IMR-90 (cell line): ENCODE measurements around the gene FNDC10. TPM values are rescaled to one million over a fixed set of nuclear protein-coding genes. Genes with fewer than 3 reads are reported as not detected.

Experiments used
- ATAC-seq: fragments of 200-7000 bp; cut with Tn5 transposase; 2 replicates; pipeline ENCODE4 v1.9.1; 2020; ENCODE audit warnings: low read depth, mild to moderate bottlenecking, moderate library complexity
- BruUV-seq: library from RNA; stranded (reverse); fragments of 400-500 nt; replicated peaks from 2 replicates; lab custom pipeline; 2021; lab: Mats Ljungman, UMichigan
- CTCF ChIA-PET: fragments of 300-600 bp; formaldehyde crosslinking; extraction: SDS; loops from one replicate; lab custom pipeline; 2021; ENCODE audit warnings: antibody characterized with exemption; lab: Yijun Ruan, JAX
- POLR2A ChIA-PET: fragments of 300-600 bp; sonication (Branson Sonifier 250); formaldehyde crosslinking; loops from one replicate; lab custom pipeline; 2022; ENCODE audit warnings: antibody characterized with exemption; ENCODE audit not compliant: unreplicated experiment; lab: Charles Lee
- DNase-seq: peaks from one replicate; pipeline ENCODE4 v3.0.0; 2013
- H2AFZ ChIP-seq: replicated peaks from 2 replicates; pipeline ENCODE3; 2013; ENCODE audit warnings: low read length, mild to moderate bottlenecking; ENCODE audit not compliant: poor library complexity
- H2AK5ac ChIP-seq: 2 replicates; pipeline ENCODE4 v1.6.1; 2013; ENCODE audit warnings: low read depth, low read length, inconsistent platforms
- H2AK9ac ChIP-seq: replicated peaks from 2 replicates; pipeline ENCODE3; 2013; ENCODE audit warnings: mild to moderate bottlenecking, low read depth, low read length, moderate library complexity; ENCODE audit not compliant: poor library complexity
- H2BK120ac ChIP-seq: 2 replicates; pipeline ENCODE4 v1.6.1; 2013; ENCODE audit warnings: low read depth, low read length, inconsistent platforms
- H2BK15ac ChIP-seq: 3 replicates; pipeline ENCODE4 v1.6.1; 2013; ENCODE audit warnings: low read depth, low read length, inconsistent platforms
- H2BK20ac ChIP-seq: 2 replicates; pipeline ENCODE4 v1.6.1; 2013; ENCODE audit warnings: low read depth, mild to moderate bottlenecking, inconsistent platforms, low read length, moderate library complexity
- H2BK5ac ChIP-seq: 2 replicates; pipeline ENCODE4 v1.6.1; 2013; ENCODE audit warnings: mild to moderate bottlenecking, low read depth, low read length, inconsistent platforms; ENCODE audit not compliant: poor library complexity, severe bottlenecking
- H3K14ac ChIP-seq: replicated peaks from 2 replicates; pipeline ENCODE4 v1.6.1; 2013; ENCODE audit warnings: low read depth, low read length, inconsistent platforms
- H3K18ac ChIP-seq: 2 replicates; pipeline ENCODE4 v1.6.1; 2013; ENCODE audit warnings: low read depth, low read length, control low read depth
- H3K23ac ChIP-seq: 2 replicates; pipeline ENCODE4 v1.6.1; 2013; ENCODE audit warnings: low read depth, low read length, inconsistent platforms
- H3K27ac ChIP-seq: 2 replicates; pipeline ENCODE4 v1.5.1; 2013; ENCODE audit warnings: mild to moderate bottlenecking, control low read depth, low read length; ENCODE audit not compliant: insufficient read depth
- H3K27me3 ChIP-seq: 2 replicates; pipeline ENCODE4 v1.6.1; 2013; ENCODE audit warnings: low read length; ENCODE audit not compliant: control insufficient read depth, insufficient read depth
- H3K36me3 ChIP-seq: 2 replicates; pipeline ENCODE4 v1.6.1; 2013; ENCODE audit warnings: low read length, mixed read lengths; ENCODE audit not compliant: control insufficient read depth, insufficient read depth
- H3K4ac ChIP-seq: 2 replicates; pipeline ENCODE4 v1.6.1; 2013; ENCODE audit warnings: low read depth, low read length, inconsistent platforms
- H3K4me1 ChIP-seq: 2 replicates; pipeline ENCODE4 v1.6.1; 2013; ENCODE audit warnings: low read length, mixed read lengths; ENCODE audit not compliant: control insufficient read depth, insufficient read depth
- H3K4me2 ChIP-seq: 2 replicates; pipeline ENCODE4 v1.6.1; 2013; ENCODE audit warnings: low read depth, mild to moderate bottlenecking, control low read depth, low read length, moderate library complexity
- H3K4me3 ChIP-seq: 2 replicates; pipeline ENCODE4 v1.5.1; 2013; ENCODE audit warnings: low read depth, mild to moderate bottlenecking, control low read depth, low read length, moderate library complexity; ENCODE audit not compliant: insufficient read depth
- H3K56ac ChIP-seq: 2 replicates; pipeline ENCODE4 v1.6.1; 2013; ENCODE audit warnings: low read length, inconsistent platforms; ENCODE audit not compliant: insufficient read depth; ENCODE audit errors: extremely low read depth
- H3K79me1 ChIP-seq, 2 experiments: 2 replicates each; pipeline ENCODE4 v1.6.1; 2013; ENCODE audit warnings: low read length in 2 of 2, inconsistent platforms in 1 of 2, low read depth in 1 of 2
- H3K9ac ChIP-seq: 2 replicates; pipeline ENCODE4 v1.6.1; 2013; ENCODE audit warnings: low read depth, low read length, control low read depth
- H3K9me1 ChIP-seq: 2 replicates; pipeline ENCODE4 v1.6.1; 2013; ENCODE audit warnings: low read length, inconsistent platforms; ENCODE audit not compliant: insufficient read depth
- H3K9me3 ChIP-seq: 2 replicates; pipeline ENCODE4 v1.6.1; 2013; ENCODE audit warnings: low read length; ENCODE audit not compliant: control insufficient read depth, insufficient read depth
- H4K20me1 ChIP-seq: 2 replicates; pipeline ENCODE4 v1.6.1; 2013; ENCODE audit warnings: low read length, inconsistent platforms; ENCODE audit not compliant: insufficient read depth
- H4K5ac ChIP-seq: 2 replicates; pipeline ENCODE4 v1.6.1; 2013; ENCODE audit warnings: mild to moderate bottlenecking, low read depth, low read length, control low read depth
- H4K8ac ChIP-seq, 2 experiments: 2 replicates each; pipeline ENCODE4 v1.6.1; 2013; ENCODE audit warnings: low read depth in 2 of 2, low read length in 2 of 2, control low read depth in 1 of 2, inconsistent platforms in 1 of 2
- H4K91ac ChIP-seq: 2 replicates; pipeline ENCODE4 v1.6.1; 2013; ENCODE audit warnings: low read depth, low read length, inconsistent platforms; ENCODE audit not compliant: insufficient read depth
- CEBPB ChIP-seq: IDR thresholded peaks from 2 replicates; pipeline ENCODE4 v1.6.1; 2012; ENCODE audit warnings: low read depth, low read length, improper control_type of control experiment
- MXI1 ChIP-seq: IDR thresholded peaks from 2 replicates; pipeline ENCODE4 v1.6.1; 2012; ENCODE audit warnings: low read depth, mild to moderate bottlenecking, low read length, moderate library complexity, borderline replicate concordance
- NFE2L2 ChIP-seq: fragments of 150-350 bp; IDR thresholded peaks from 2 replicates; pipeline ENCODE4 v1.6.1; 2016; ENCODE audit warnings: low read depth, mild to moderate bottlenecking, low read length
- RAD21 ChIP-seq: IDR thresholded peaks from 2 replicates; pipeline ENCODE4 v1.6.1; 2012; ENCODE audit warnings: low read length, improper control_type of control experiment
- RFX5 ChIP-seq: IDR thresholded peaks from 2 replicates; pipeline ENCODE4 v1.8.0; 2012; ENCODE audit warnings: low read depth, mild to moderate bottlenecking, low read length, moderate library complexity
- WGBS, 2 experiments: methylation state at CpG; one replicate each; pipeline versions ENCODE4 v1.1.5 to v1.1.7; 2013; ENCODE audit warnings: missing lambda C conversion rate in 2 of 2; ENCODE audit not compliant: insufficient read length in 1 of 2; ENCODE audit errors: extremely low coverage in 2 of 2; 5-methylcytosine and 5-hydroxymethylcytosine counted together
- dilution Hi-C: fragments of 300-500 bp; cut with HindIII; formaldehyde crosslinking; loops from one replicate; pipeline ENCODE4 v1.14.3; 2018; ENCODE audit warnings: low sequenced_read_pairs; ENCODE audit not compliant: unreplicated experiment
- in situ Hi-C: fragments of 300-500 bp; cut with MboI; formaldehyde crosslinking; loops from 3 replicates; pipeline ENCODE4 v1.14.3; 2019; ENCODE audit warnings: low sequenced_read_pairs, inconsistent platforms, mixed read lengths
- intact Hi-C: fragments of 100-400 bp; cut with micrococcal nuclease; formaldehyde crosslinking; loops from 2 replicates; pipeline ENCODE4 v1.10.0; 2022
- polyA plus RNA-seq, 3 experiments: library from polyadenylated mRNA; depleted of rRNA; stranded (reverse); fragments of >200 nt; gene quantifications; 2 replicates each; pipeline ENCODE4 v1.2.3, GENCODE V29; 2012; ENCODE audit warnings: low replicate concordance in 1 of 3
- total RNA-seq: library from RNA; depleted of rRNA; stranded (reverse); fragments of >200 nt; gene quantifications from 2 replicates; pipeline ENCODE4 v1.2.3, GENCODE V29; 2012

The FNDC10 gene
- total and polyA plus RNA-seq, 2 of the 4 experiments (the other 2 are of a cell fraction): 0.36 to 5.8 TPM

GRCh38 chr1:1578371-1578940 is 21.5 kb downstream of the FNDC10 start:
- dilution Hi-C loops: no loop called here

More at GRCh38 chr1:1578371-1578940, 21.5 kb downstream of the FNDC10 start:
- Histone ChIP-seq H2BK15ac (no peak overlapping the region), H2BK20ac (no peak overlapping the region), H3K9me3 (no peaks in the 10 kb centered on the region), H3K14ac (no peak overlapping the region), H3K4me3 (no peak overlapping the region), H3K23ac (no peak overlapping the region), H2BK120ac (no peak overlapping the region), H3K4me1 (no peaks in the 10 kb centered on the region), H3K36me3 (no peaks in the 10 kb centered on the region), H4K20me1 (peaks cover 3% of the 10 kb centered on the region; the same call in 1 of the 2 replicates), H2AK5ac (no peak overlapping the region), H4K8ac (no peak overlapping the region), H3K56ac (no peak overlapping the region), H2BK5ac (no peak overlapping the region), H4K5ac (no peak overlapping the region), H3K18ac (no peak overlapping the region), H2AK9ac (no peak overlapping the region), H2AFZ (no peak overlapping the region), H3K9ac (no peak overlapping the region), H3K9me1 (peaks cover 3% of the 10 kb centered on the region; the same call in 1 of the 2 replicates), H3K4me2 (no peak overlapping the region), H3K27me3 (peaks cover 33% of the 10 kb centered on the region), H3K79me1 (peaks cover 5 to 16% of the 10 kb centered on the region in 2 experiments; a peak in 2 of 4 replicates), H4K91ac (no peak overlapping the region), H3K4ac (no peak overlapping the region), H3K27ac (no peak overlapping the region)
- intact Hi-C loops: loop anchor here (5.0 to 10.0 kb wide), 2 partner anchors 79 to 326 kb away; partner anchors contain the start of gene CDK11B
- no peak for DNase-seq
- 65% methylated on average over 10 of the region's 13 CpGs; no CpG with 5 or more reads in 1 of the 2 experiments for WGBS, 2 experiments
- TF ChIP-seq MXI1 (no peak), NFE2L2 (no peak), CEBPB (no peak), RFX5 (no peak), RAD21 (no peak)
- no peak for ATAC-seq
- no TSS peak for BruUV-seq
- in situ Hi-C loops: no loop called here
- ChIA-PET CTCF (no interaction called here), POLR2A (no interaction called here)
